LNCaP clone FGC (cell line): ENCODE data around the gene AURKAIP1.
A peak's percentile ranks its signal among the peaks of the same experiment; 100 is the strongest.

Experiments used
- DNase-seq: peaks from one replicate; pipeline ENCODE4 v3.0.0-alpha.2; 2011; ENCODE audit warnings: low read depth
- H3K4me3 ChIP-seq: 2 replicates; pipeline ENCODE4 v1.5.1; 2011; ENCODE audit warnings: mild to moderate bottlenecking, low read depth, low read length, control low read depth
- CTCF ChIP-seq: IDR thresholded peaks from 2 replicates; pipeline ENCODE4 v1.5.1; 2012; ENCODE audit warnings: mild to moderate bottlenecking; ENCODE audit not compliant: control insufficient read depth, insufficient read depth; ENCODE audit errors: extremely low read depth

Gene AURKAIP1

GRCh38 chr1:1374929-1375662 is at the start of gene AURKAIP1:
AURKAIP1 (minus strand) TSS chr1:1375207; CDS start chr1:1374756, 451 bp downstream.
- peak within 1 kb of the TSS; percentile 85 for H3K4me3 ChIP-seq
- TF ChIP-seq CTCF, result peak; percentile 23
- peak; percentile 99 for DNase-seq

- no peak for DNase-seq
- H3K4me3 ChIP-seq, result no peak overlapping the region
- TF ChIP-seq CTCF, result no peak
Observed at GRCh38 chr1:1424707-1425106, 49.7 kb upstream of the AURKAIP1 start.

GRCh38 chr1:1423245-1423597 is 48.2 kb upstream of the AURKAIP1 start:
- no peak overlapping the region for H3K4me3 ChIP-seq
- no peak for DNase-seq
- no peak for TF ChIP-seq CTCF

DNA sequence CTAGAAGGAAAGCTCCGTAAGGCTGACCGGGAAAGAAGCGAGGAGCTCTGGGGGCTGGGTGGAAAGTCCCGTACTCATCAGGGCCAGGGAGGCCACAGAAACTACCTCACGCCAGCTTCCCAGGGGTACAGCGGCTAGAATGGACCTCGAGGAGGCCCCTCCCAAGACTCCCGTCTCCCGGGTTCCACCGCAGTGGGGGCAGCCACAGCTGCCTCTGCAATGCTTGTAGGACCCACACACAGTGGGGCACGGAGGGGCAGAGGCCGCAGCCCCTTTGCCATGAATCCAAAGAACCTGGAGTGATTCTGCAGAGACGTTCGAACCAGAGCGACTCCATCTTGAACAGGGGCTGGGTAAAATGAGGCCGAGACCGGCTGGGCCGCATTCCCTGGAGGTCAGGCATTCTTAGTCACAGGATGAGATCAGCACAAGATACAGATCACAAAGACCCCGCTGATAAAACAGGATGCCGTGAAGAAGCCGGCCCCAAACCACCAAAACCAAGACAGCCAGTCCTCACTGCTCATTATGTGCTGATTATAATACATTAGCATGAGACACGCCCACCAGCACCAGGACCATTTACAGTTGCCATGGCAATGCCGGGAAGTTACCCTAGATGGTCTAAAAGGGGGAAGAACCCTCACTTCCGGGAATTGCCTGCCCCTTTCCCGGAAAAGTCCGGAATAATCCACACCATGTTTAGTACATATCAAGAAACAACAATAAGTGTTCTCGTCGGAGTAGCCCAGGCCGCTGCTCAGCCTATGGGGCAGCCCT is 47.6 kb upstream of the AURKAIP1 start:
- DNase-seq, result no peak
- TF ChIP-seq CTCF, result no peak
- no peak overlapping the region for H3K4me3 ChIP-seq

DNA sequence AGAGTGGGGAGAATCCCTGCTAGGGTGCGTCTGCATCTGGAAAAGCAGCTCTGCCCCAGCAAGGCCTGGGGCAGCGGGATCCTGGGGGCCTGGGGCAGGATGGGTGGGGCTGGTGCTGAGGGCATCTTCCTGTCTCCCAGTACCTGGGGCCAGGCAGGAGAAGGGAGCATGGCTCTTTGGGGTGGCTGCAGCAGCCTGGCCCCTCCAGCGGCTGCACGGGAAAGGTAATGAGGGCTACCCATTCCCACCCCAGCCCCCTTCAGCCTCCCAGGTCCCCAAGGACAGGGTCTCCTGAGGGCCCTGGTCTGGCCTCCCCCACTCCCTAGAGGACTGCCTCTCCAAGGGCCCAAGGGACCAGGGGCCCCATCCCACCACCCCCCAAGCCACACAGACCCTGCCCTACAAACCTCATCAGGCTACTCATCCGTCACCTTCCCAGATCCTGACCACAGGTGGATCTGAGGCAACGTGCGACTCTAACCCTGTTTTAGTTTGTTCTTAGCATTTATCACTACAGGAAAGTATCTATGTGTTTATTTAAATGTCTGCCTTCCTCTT is 47.0 kb upstream of the AURKAIP1 start:
- H3K4me3 ChIP-seq, result no peak overlapping the region
- TF ChIP-seq CTCF, result no peak
- no peak for DNase-seq

GRCh38 chr1:1421147-1421906 is 46.3 kb upstream of the AURKAIP1 start, which contains the start of gene ANKRD65:
ANKRD65 (minus strand) TSS chr1:1421276; CDS start chr1:1421005, 271 bp downstream.
- no peak for DNase-seq
- TF ChIP-seq CTCF, result no peak
- no peak within 1 kb of the TSS for H3K4me3 ChIP-seq
